GM10248 (cell line): ENCODE results near the gene COX7C.

ENCODE experiments used
- CTCF ChIA-PET: fragments of 300-600 bp; sonication (Branson Sonifier 250); formaldehyde crosslinking; extraction: SDS; loops from one replicate; lab custom pipeline; 2021; ENCODE audit warnings: antibody characterized with exemption; lab: Yijun Ruan, JAX
- POLR2A ChIA-PET: fragments of 350-650 bp; sonication (Branson Sonifier 250); formaldehyde crosslinking; extraction: SDS; loops from one replicate; lab custom pipeline; 2020; ENCODE audit warnings: antibody characterized with exemption; lab: Yijun Ruan, JAX
- DNase-seq: peaks from one replicate; pipeline ENCODE4 v3.0.0; 2012; ENCODE audit errors: extremely low spot score
- CTCF ChIP-seq: IDR thresholded peaks from 2 replicates; pipeline ENCODE4 v1.5.1; 2012; ENCODE audit warnings: mild to moderate bottlenecking, low read depth; ENCODE audit errors: extremely low read depth, missing control alignments, control extremely low read depth

The COX7C gene

GRCh38 chr5:86664173-86664572 is 46.4 kb downstream of the COX7C start:
- ChIA-PET POLR2A (no interaction called here), CTCF (no interaction called here)
- TF ChIP-seq CTCF: no peak
- no peak for DNase-seq

- ChIA-PET CTCF (interaction anchor here (1.7 kb wide), 1 partner anchor 13 kb away, joined by 5 read pairs; no protein-coding TSS in a partner anchor), POLR2A (no interaction called here)
- no peak for DNase-seq
- TF ChIP-seq CTCF: no peak
Measured at GRCh38 chr5:86665984-86666760, 48.4 kb downstream of the COX7C start.

GRCh38 chr5:86666981-86667380 is 49.2 kb downstream of the COX7C start:
- TF ChIP-seq CTCF: no peak
- ChIA-PET POLR2A (no interaction called here), CTCF (interaction anchor here (1.2 to 1.7 kb wide), 2 partner anchors 11 to 13 kb away, joined by 3 to 5 read pairs; no protein-coding TSS in a partner anchor)

More at GRCh38 chr5:86666981-86667380, 49.2 kb downstream of the COX7C start:
- DNase-seq: no peak
